NCI-H69 (cell line): ENCODE data around the gene TIAM2.
"Not testable (repeated sequence)": the region's sequence is repeated elsewhere in the genome, so short reads cannot be mapped to it uniquely, and the experiment has no call there.

Source experiments
- DNase-seq: peaks from one replicate; lab custom pipeline; 2025; lab: John Stamatoyannopoulos, UW

The TIAM2 gene

GRCh38 chr6:154995254-154996015 is at the start of gene TIAM2:
Gene TIAM2 (plus strand): TSS chr6:154995315. CDS start chr6:155129224, 133,909 bp downstream.
- DNase-seq, result peak; percentile 51

DNA sequence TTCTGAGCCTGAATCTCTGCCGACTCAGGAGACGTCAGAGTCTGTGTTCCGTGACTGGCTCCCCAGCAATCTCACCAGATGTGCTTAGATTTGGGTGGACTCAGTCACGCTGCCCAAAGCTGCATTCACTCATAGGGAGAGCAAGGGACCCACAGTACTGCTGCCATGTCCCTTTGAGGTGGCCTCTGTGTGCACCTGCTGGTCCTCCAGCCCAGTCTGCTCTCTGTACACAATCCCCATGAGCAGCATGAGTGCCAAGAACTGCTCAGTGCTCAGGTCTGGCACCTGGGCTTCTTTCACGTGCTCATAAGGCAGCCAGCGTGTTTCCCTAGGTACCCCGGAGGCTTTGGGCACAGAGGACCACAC is 44.2 kb upstream of the TIAM2 start:
- DNase-seq, result no peak

DNA sequence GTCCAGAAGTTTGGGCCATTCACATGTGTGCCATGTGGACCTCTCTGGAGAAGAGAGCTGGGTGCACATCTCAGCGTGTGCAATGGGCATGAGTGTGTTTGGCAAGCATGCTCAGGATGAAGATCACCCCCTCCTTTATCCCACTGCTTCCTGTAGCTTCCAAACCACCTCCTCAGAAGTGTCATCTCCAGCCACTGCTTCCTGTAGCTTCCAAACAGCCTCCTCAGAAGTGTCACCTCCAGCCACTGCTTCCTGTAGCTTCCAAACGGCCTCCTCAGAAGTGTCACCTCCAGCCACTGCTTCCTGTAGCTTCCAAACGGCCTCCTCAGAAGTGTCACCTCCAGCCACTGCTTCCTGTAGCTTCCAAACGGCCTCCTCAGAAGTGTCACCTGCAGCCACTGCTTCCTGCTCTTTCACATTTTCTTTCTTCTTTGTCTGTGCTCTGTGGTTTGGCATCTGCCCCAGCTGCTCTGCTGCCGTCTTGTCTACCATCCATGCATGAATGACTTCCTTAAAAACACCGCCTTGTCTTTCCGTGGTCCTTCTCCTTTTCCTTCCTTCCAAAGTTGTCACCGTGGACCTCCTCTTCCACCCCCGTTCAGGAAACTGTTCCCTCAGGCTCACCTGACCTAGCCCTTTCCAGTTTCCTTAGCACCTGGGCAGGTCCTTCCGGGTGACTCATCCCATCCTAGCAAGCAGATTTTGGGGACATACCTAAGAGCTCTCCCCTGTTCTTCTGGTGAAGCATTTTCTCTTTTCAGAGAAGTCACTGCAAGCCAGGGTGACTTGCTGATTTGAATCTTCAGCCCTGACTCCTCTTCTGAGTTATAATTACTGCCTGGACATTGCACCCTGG is 43.5 kb upstream of the TIAM2 start:
- DNase-seq, result no peak

DNA sequence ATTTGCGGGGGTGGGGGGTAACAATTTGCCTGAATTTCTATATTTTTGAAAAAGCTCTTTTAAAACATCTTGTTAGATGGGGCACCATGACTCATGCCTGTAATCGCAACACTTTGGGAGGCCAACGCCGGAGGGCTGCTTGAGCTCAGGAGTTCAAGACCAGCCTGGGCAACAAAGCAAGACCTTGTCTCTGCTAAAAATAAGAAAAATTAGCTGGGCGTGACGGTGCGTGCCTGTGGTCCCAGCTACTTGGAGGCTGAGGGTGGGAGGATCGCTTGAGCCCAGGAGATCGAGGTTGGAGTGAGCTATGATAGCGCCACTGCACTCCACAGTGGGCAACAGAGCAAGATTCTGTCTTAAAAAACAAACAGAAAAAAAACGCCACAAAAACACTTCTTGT is 41.5 kb upstream of the TIAM2 start:
- no peak for DNase-seq

- DNase-seq, result no peak
These were observed 40.8 kb upstream of the TIAM2 start for GRCh38 chr6:154954347-154954746.

GRCh38 chr6:154956771-154957522 is 38.2 kb upstream of the TIAM2 start:
- no peak for DNase-seq

DNA sequence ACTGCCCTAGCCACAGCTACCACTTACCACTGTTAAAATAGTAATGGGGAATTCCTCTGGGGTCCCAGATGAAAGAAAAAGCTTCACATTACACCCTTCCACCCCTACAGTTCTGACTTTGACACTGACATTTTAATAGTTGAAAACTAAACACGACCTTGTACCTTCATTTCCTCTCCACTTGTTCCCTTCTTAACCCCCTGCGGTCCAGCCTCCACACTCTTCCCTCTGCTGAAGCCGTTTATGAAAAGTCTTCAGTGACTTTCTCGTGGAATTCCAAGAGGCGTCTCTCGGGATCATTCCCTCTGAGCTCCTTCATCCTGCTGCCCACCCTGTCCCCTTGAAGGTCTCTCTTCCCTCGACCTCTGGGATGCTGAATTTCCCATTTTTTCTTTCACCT is 36.6 kb upstream of the TIAM2 start:
- DNase-seq, result no peak

GRCh38 chr6:154960299-154960843 is 34.7 kb upstream of the TIAM2 start:
- DNase-seq, result no peak

- DNase-seq, result no peak
These were observed 34.1 kb upstream of the TIAM2 start for GRCh38 chr6:154960854-154961530.

DNA sequence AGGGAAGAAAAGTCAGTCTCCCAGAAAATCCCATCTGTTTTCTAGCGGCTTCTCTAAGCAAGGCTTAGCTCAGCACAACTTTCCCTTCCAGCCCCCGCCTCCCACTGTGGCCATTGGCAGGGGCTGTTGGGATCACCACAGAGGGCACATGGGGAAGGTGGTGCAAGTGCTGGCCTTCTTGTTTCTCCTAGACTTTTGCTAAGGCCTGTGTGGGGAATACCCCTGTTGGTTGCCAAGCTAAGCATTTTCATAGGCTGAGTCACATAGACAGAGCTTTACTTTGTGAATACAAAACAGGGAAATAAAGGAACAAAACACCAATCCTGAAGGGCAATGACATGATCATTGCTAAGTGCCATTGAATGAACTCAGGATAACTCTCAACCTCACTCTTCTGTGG is 32.4 kb upstream of the TIAM2 start:
- DNase-seq, result no peak

GRCh38 chr6:154966065-154966770 is 28.9 kb upstream of the TIAM2 start:
- not testable (repeated sequence) for DNase-seq

- DNase-seq, result no peak
These were observed 25.3 kb upstream of the TIAM2 start for GRCh38 chr6:154969796-154970195.

- no peak for DNase-seq
These were observed 20.5 kb upstream of the TIAM2 start for GRCh38 chr6:154974485-154975149.

DNA sequence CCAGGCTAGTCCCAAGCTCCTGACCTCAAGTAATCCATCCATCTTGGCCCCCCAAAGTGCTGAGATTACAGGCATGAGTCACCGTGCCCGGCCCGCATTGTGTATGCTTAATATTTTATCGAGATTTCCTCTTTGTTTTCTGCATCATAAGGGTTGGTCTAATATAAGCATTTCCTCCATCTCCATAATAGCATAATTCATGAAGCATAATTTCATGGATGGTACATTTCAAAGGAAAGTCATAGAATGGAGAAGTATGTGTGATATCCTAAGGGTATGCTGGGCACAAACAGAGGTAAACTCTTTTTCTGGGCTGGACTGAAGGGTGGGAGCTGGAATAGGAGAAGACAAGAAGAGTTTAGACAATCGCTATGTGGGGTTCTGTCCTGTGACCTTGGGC is 17.5 kb upstream of the TIAM2 start:
- DNase-seq, result no peak

- no peak for DNase-seq
These were observed 14.6 kb upstream of the TIAM2 start for GRCh38 chr6:154980273-154981078.

- DNase-seq, result peak; percentile 19
These were observed 13.8 kb upstream of the TIAM2 start for GRCh38 chr6:154981079-154981870.

GRCh38 chr6:154984146-154984545 is 11.0 kb upstream of the TIAM2 start:
- peak; percentile 33 for DNase-seq

DNA sequence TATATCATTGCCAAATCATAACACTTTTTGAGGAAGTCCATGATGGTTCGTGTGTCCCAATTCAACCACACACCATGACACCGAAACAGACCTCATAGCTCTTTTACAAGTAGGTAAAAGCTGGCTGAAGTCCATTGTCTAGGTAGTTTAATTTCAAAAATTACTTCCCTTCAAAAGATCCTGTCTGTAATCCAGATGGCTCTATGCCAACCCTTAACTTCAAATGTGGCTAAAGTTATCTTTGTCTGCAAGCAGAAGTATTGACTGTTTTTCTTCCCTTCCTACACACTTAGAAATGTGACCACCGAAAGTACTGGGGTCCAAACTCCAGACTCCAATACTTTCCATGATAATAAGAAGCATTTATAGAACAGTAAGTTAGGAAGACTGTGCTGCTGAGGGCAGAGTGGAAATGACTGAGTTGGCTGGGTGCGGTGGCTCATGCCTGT is 8.3 kb upstream of the TIAM2 start:
- peak; percentile 27 for DNase-seq

GRCh38 chr6:154989448-154989847 is 5.7 kb upstream of the TIAM2 start:
- DNase-seq, result no peak
